HEK293T (cell line): ENCODE data around the gene SLC6A11.

Experiments
- ARNT ChIP-seq: fragments of 450-650 bp; IDR thresholded peaks from 2 replicates; pipeline ENCODE4 v1.6.1; 2017; ENCODE audit warnings: mild to moderate bottlenecking
- BHLHE40 ChIP-seq: fragments of 450-650 bp; IDR thresholded peaks from 2 replicates; pipeline ENCODE4 v1.6.1; 2016; ENCODE audit warnings: mild to moderate bottlenecking, moderate library complexity, borderline replicate concordance
- ELF4 ChIP-seq: fragments of 450-650 bp; IDR thresholded peaks from 2 replicates; pipeline ENCODE4 v1.6.1; 2017; ENCODE audit warnings: antibody characterized with exemption
- FOXA1 ChIP-seq: fragments of 450-650 bp; IDR thresholded peaks from 2 replicates; pipeline ENCODE4 v1.6.1; 2016; ENCODE audit warnings: mild to moderate bottlenecking
- FOXK2 ChIP-seq: fragments of 450-650 bp; IDR thresholded peaks from 2 replicates; pipeline ENCODE4 v1.6.1; 2016; ENCODE audit warnings: mild to moderate bottlenecking
- FOXM1 ChIP-seq: fragments of 450-650 bp; IDR thresholded peaks from 2 replicates; pipeline ENCODE4 v1.6.1; 2017; ENCODE audit warnings: mild to moderate bottlenecking, borderline replicate concordance
- HDGF ChIP-seq: fragments of 450-650 bp; IDR thresholded peaks from 2 replicates; pipeline ENCODE4 v1.6.1; 2017; ENCODE audit warnings: antibody characterized with exemption, borderline replicate concordance
- L3MBTL2 ChIP-seq: fragments of 450-650 bp; conservative IDR thresholded peaks from 2 replicates; pipeline ENCODE4 v1.6.1; 2016; ENCODE audit warnings: mild to moderate bottlenecking
- LEF1 ChIP-seq: fragments of 450-650 bp; IDR thresholded peaks from 2 replicates; pipeline ENCODE4 v1.6.1; 2017; ENCODE audit warnings: mild to moderate bottlenecking, borderline replicate concordance
- NFRKB ChIP-seq: fragments of 450-650 bp; IDR thresholded peaks from 2 replicates; pipeline ENCODE4 v1.6.1; 2016; ENCODE audit warnings: mild to moderate bottlenecking, moderate library complexity
- SP1 ChIP-seq: fragments of 450-650 bp; IDR thresholded peaks from 2 replicates; pipeline ENCODE4 v1.6.1; 2017
- SUZ12 ChIP-seq: fragments of 450-650 bp; IDR thresholded peaks from 2 replicates; pipeline ENCODE4 v1.6.1; 2016; ENCODE audit warnings: mild to moderate bottlenecking
- TARDBP ChIP-seq: fragments of 450-650 bp; IDR thresholded peaks from 2 replicates; pipeline ENCODE4 v1.6.1; 2016
- TF ChIP-seq, protein P1 (sequence below): fragments of 450-650 bp; IDR thresholded peaks from 2 replicates; pipeline ENCODE4 v1.6.1; 2016

GRCh38 chr3:10772271-10773161, 43.5 kb upstream of the SLC6A11 start:
- TF ChIP-seq FOXA1 (no peak), TARDBP (no peak), FOXM1 (no peak), HDGF (no peak), ARNT (no peak), SUZ12 (no peak), LEF1 (no peak), FOXK2 (no peak), BHLHE40 (no peak), SP1 (no peak), NFRKB (no peak), ELF4 (no peak), L3MBTL2 (no peak)
- TF ChIP-seq, protein P1, sequence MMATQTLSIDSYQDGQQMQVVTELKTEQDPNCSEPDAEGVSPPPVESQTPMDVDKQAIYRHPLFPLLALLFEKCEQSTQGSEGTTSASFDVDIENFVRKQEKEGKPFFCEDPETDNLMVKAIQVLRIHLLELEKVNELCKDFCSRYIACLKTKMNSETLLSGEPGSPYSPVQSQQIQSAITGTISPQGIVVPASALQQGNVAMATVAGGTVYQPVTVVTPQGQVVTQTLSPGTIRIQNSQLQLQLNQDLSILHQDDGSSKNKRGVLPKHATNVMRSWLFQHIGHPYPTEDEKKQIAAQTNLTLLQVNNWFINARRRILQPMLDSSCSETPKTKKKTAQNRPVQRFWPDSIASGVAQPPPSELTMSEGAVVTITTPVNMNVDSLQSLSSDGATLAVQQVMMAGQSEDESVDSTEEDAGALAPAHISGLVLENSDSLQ, result no peak
